ENCODE data around the gene TREML4. TPM values are rescaled to one million over a fixed set of nuclear protein-coding genes. Genes with fewer than 3 reads are reported as not detected.

TREML4 gene
- total and polyA plus RNA-seq, 2 of the 4 experiments (the other 2 are of a cell fraction), result not detected

DNA sequence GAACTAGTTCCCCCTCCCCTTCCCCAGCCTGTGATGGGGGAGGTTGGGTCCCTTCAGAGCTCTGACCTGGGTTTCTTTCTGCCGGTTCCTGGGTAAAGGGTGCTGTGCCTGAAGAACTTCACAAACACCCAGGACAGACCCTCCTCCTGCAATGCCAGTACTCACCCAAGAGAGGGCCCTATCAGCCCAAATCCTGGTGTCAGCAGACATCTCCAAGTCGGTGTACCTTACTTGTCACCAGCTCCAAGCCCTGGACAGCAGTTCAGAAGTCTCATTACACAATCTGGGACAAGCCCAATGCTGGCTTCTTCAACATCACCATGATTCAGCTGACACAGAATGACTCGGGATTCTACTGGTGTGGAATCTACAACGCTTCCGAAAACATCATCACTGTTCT lies 467 bp downstream of the TREML4 start:
- Histone ChIP-seq H3K4me1 (ENCODE audit: control insufficient read depth, insufficient read depth, low read length) (no peaks in the 10 kb centered on the region), H3K9ac (ENCODE audit: low read depth, low read length) (no peak overlapping the region), H3K23ac (ENCODE audit: low read depth, low read length) (no peak overlapping the region), H4K91ac (ENCODE audit: insufficient read depth, low read depth, low read length) (no peak overlapping the region), H3K14ac (replicated peaks; ENCODE audit: low read depth, low read length) (no peak overlapping the region), H3K36me3 (ENCODE audit: control insufficient read depth, insufficient read depth, low read length) (no peaks in the 10 kb centered on the region), H3K18ac (ENCODE audit: low read depth, low read length) (no peak overlapping the region), H2AFZ (replicated peaks; ENCODE audit: low read length, poor library complexity) (no peak overlapping the region), H3K56ac (ENCODE audit: extremely low read depth, insufficient read depth, low read length) (no peak overlapping the region), H3K4me3 (ENCODE audit: insufficient read depth, low read depth, low read length) (no peak overlapping the region), H3K27ac (ENCODE audit: insufficient read depth, low read length) (no peak overlapping the region), H4K5ac (ENCODE audit: low read depth, low read length) (no peak overlapping the region), H3K4me2 (ENCODE audit: low read depth, low read length) (no peak overlapping the region), H2BK20ac (ENCODE audit: low read depth, low read length) (no peak overlapping the region), H2AK9ac (replicated peaks; ENCODE audit: low read depth, low read length, poor library complexity) (no peak overlapping the region), H4K20me1 (ENCODE audit: insufficient read depth, low read length) (no peaks in the 10 kb centered on the region), H3K4ac (ENCODE audit: low read depth, low read length) (no peak overlapping the region), H3K79me1 (ENCODE audit: low read depth in 1 of 2, low read length in 2 of 2) (no peaks in the 10 kb centered on the region), H2BK15ac (ENCODE audit: low read depth, low read length) (no peak overlapping the region), H2BK5ac (ENCODE audit: low read depth, low read length, poor library complexity, severe bottlenecking) (no peak overlapping the region), H4K8ac (ENCODE audit: low read depth in 2 of 2, low read length in 2 of 2) (no peak overlapping the region), H3K27me3 (ENCODE audit: control insufficient read depth, insufficient read depth, low read length) (peaks cover 2% of the 10 kb centered on the region; the same call in 1 of the 2 replicates), H2AK5ac (ENCODE audit: low read depth, low read length) (no peak overlapping the region), H3K9me3 (ENCODE audit: control insufficient read depth, insufficient read depth, low read length) (no peaks in the 10 kb centered on the region), H2BK120ac (ENCODE audit: low read depth, low read length) (no peak overlapping the region), H3K9me1 (ENCODE audit: insufficient read depth, low read length) (no peaks in the 10 kb centered on the region)
- WGBS, 2 experiments (ENCODE audit: extremely low coverage in 2 of 2, insufficient read length in 1 of 2), result 0% methylated on average over 1 of the region's 5 CpGs; no CpG with 5 or more reads in 1 of the 2 experiments
- TF ChIP-seq CHD1 (IDR thresholded peaks at IDR 0.05; ENCODE audit: low read depth, low read length), result no peak
- TF ChIP-seq BHLHE40 (IDR thresholded peaks at IDR 0.05; ENCODE audit: low read depth, low read length), result no peak
- TF ChIP-seq RCOR1 (IDR thresholded peaks at IDR 0.05; ENCODE audit: insufficient replicate concordance, low read length), result no peak
- TF ChIP-seq FOS (IDR thresholded peaks at IDR 0.05; ENCODE audit: low read depth, low read length), result no peak
- no peak for TF ChIP-seq NFE2L2 (IDR thresholded peaks at IDR 0.05; ENCODE audit: low read depth, low read length)
- ChIA-PET POLR2A (ENCODE audit: unreplicated experiment) (no interaction called here), CTCF (no interaction called here)
- ATAC-seq (ENCODE audit: low read depth) (no peak), DNase-seq (no peak)
- dilution Hi-C loops (cut with HindIII; ENCODE audit: low sequenced_read_pairs, unreplicated experiment) (no loop called here), intact Hi-C loops (cut with micrococcal nuclease) (no loop called here), in situ Hi-C loops (cut with MboI; ENCODE audit: low sequenced_read_pairs) (no loop called here)
- BruUV-seq (replicated peaks), result no TSS peak
